Measurements from ENCODE around the gene FAXC. TPM values are rescaled to one million over a fixed set of nuclear protein-coding genes. Genes with fewer than 3 reads are reported as not detected.

Gene FAXC
- 3.6 and 6.3 TPM in 2 replicates for total RNA-seq

DNA sequence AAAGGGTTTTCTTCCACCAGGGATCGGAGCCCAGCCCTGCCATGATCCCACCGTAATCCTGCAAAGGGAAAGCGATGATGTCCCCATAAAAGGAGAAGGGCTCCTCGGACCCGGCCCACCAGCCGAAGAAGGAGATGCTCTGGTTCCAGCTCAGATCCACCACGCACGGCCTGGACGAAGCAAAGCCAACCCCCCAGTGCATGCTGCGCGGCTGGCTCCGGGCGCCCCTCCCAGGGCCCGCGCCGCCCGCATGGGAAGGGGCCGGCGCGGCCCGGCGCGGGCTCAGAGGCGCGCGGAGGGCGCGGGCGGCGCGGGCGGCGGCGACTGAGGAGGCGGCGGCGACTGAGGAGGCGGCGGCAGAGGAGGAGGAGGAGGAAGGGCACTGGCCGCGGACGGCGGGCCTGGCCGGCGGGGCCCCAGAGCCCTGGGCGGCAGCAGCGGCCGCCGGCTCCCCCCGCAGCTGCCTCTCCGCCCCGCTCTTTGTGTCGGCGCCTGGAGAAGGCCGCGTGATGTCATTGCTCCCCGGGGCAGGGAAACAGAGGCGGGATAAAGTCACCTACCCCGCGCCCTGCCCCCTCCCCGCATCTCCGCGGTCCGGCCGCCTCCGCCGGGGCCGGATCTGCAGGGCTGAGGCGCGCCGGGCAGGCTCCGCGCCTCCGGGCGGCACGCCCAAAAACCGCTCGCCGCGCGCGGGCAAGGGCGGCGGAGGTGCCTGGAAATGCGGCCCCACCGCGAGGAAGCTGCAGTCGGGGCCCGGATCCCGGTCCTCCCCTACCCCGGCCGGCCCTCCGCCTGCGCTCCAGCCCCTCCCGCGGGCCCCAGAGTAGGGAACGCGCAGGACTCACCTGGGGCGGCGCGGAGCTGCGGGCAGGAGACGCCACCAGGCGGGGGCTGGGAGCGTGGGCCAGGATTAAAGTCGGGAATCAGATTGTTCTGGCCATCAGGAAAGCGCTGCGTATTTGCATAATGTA lies at the start of gene FAXC:
FAXC (minus strand) TSS at position 504 of the 971 bp plus-strand sequence; CDS start at position 202, 302 bp downstream.

DNA sequence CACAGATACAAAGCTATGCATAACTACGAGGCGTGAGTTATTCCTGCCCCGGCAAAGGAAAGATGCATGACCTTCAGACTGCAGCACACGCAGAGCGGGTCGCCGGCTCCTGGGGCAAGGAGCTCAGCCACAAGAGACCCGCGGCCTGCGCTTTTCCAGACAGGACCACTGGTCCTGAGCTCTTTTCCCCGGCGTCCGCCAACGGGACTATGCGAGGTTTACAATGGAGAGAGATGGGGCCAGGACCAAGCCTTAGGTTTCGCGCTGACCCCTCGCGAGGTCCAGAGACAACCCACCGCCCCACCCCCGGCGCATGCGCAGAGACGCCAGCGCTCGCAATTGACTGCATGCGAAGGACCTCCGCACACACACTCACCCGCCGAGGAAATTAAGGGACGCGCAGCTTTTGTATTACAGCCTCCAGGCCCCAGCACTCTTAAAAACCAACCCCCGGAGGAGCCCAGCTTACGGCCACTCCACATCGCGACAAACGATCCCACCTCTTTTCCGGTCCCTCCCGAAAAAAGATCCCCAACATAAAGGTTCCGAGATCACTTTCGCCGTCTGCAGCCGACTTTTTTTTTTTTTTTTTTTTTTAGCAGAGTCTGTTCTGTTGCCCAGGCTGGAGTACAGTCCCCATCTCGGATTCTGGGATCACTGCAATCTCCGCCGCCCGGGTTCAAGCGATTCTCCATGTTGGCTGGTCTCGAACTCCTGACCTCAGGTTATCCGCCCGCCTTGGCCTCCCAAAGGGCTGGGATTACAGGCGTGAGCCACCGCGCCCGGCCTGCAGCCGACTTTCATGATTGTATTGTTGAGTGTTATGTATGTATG lies 44.4 kb upstream of the FAXC start, which contains the start of gene COQ3:
COQ3 (minus strand) TSS at position 498 of the 834 bp plus-strand sequence; CDS start at position 482, 16 bp downstream.

Other genes with a start within 250 kb of the FAXC start
- gene COQ3, start 44.5 kb upstream of the FAXC start, total RNA-seq, result 1.6 and 7.9 TPM in 2 replicates
- gene PNISR, start 75.6 kb upstream of the FAXC start, total RNA-seq, result 59.0 and 89.1 TPM in 2 replicates
- 10.6 and 12.0 TPM in 2 replicates for gene USP45, start 165.7 kb upstream of the FAXC start, total RNA-seq
- gene CCNC, start 219.0 kb upstream of the FAXC start, total RNA-seq, result 99.3 and 129 TPM in 2 replicates

All from placental epithelial cell (primary cell).